SKM-1 treated with dmso at 0.1 percent for 144 hours (cell line): Measurements from ENCODE around the gene OVOL1.

Source experiments
- DNase-seq: peaks from one replicate; lab custom pipeline; 2025; ENCODE audit not compliant: unreplicated experiment; lab: John Stamatoyannopoulos, UW

The OVOL1 gene

GRCh38 chr11:65777821-65778361 lies 9.0 kb upstream of the OVOL1 start:
- DNase-seq: no peak

GRCh38 chr11:65778431-65778900 lies 8.4 kb upstream of the OVOL1 start:
- DNase-seq: no peak

GRCh38 chr11:65778901-65779668 lies 7.8 kb upstream of the OVOL1 start:
- no peak for DNase-seq

- no peak for DNase-seq
These were observed 7.3 kb upstream of the OVOL1 start for GRCh38 chr11:65779669-65779918.

- DNase-seq: peak; percentile 77
These were observed 6.7 kb upstream of the OVOL1 start for GRCh38 chr11:65779919-65780769.

- peak; percentile 41 for DNase-seq
These were observed 6.1 kb upstream of the OVOL1 start, which contains the start of gene AP5B1 for GRCh38 chr11:65780770-65781151. Gene AP5B1 (minus strand): TSS chr11:65780976. CDS start chr11:65780591, 385 bp downstream.

GRCh38 chr11:65781152-65781961 lies 5.5 kb upstream of the OVOL1 start:
- DNase-seq: no peak

GRCh38 chr11:65781962-65782815 lies 4.7 kb upstream of the OVOL1 start:
- no peak for DNase-seq

GRCh38 chr11:65782816-65783228 lies 4.0 kb upstream of the OVOL1 start:
- DNase-seq: no peak

- DNase-seq: no peak
These were observed 1.4 kb upstream of the OVOL1 start for GRCh38 chr11:65785319-65786007.

- no peak for DNase-seq
These were observed 666 bp upstream of the OVOL1 start for GRCh38 chr11:65786008-65786785.

GRCh38 chr11:65787649-65788622 lies 1.1 kb downstream of the OVOL1 start:
- DNase-seq: no peak

- DNase-seq: no peak
These were observed 2.0 kb downstream of the OVOL1 start for GRCh38 chr11:65788821-65789220.

- DNase-seq: no peak
These were observed 2.6 kb downstream of the OVOL1 start for GRCh38 chr11:65789230-65790103.

GRCh38 chr11:65790104-65790901 lies 3.4 kb downstream of the OVOL1 start:
- DNase-seq: no peak
